Activated B cell treated with CpG ODN at 0.5 μM for 24 hours (primary cell): ENCODE measurements around the gene MLH1. TPM values are rescaled to one million over a fixed set of nuclear protein-coding genes. Genes with fewer than 3 reads are reported as not detected.
A peak's percentile ranks its signal among the peaks of the same experiment; 100 is the strongest.
"Not testable (repeated sequence)": the region's sequence is repeated elsewhere in the genome, so short reads cannot be mapped to it uniquely, and the experiment has no call there.

Experiments used
- ATAC-seq: fragments of 200-7000 bp; cut with Tn5 transposase; one replicate; pipeline ENCODE4 v1.10.0; 2021; ENCODE audit warnings: low read depth, mild to moderate bottlenecking, moderate library complexity
- CTCF ChIA-PET: fragments of 350-600 bp; sonication (Branson Sonifier 250); formaldehyde crosslinking; loops from one replicate; lab custom pipeline; 2021; ENCODE audit warnings: antibody characterized with exemption; lab: Charles Lee
- POLR2A ChIA-PET: fragments of 350-600 bp; sonication (Branson Sonifier 250); formaldehyde crosslinking; loops from one replicate; lab custom pipeline; 2021; ENCODE audit warnings: antibody characterized with exemption; lab: Charles Lee
- DNase-seq: peaks from one replicate; pipeline ENCODE4 v3.0.0; 2022
- H3K27ac Mint-ChIP-seq: one replicate; pipeline ENCODE4 v1.8.0; 2020; ENCODE audit warnings: mixed read lengths
- H3K27me3 Mint-ChIP-seq: one replicate; pipeline ENCODE4 v1.8.0; 2021; ENCODE audit warnings: mixed read lengths
- H3K36me3 Mint-ChIP-seq: one replicate; pipeline ENCODE4 v1.8.0; 2021; ENCODE audit warnings: low read depth, mixed read lengths
- H3K4me1 Mint-ChIP-seq: one replicate; pipeline ENCODE4 v1.8.0; 2021; ENCODE audit warnings: mixed read lengths
- H3K4me3 Mint-ChIP-seq: one replicate; pipeline ENCODE4 v1.8.0; 2020; ENCODE audit warnings: mild to moderate bottlenecking, mixed read lengths
- H3K9me3 Mint-ChIP-seq: one replicate; pipeline ENCODE4 v1.8.0; 2020; ENCODE audit warnings: mixed read lengths
- intact Hi-C: fragments of 100-400 bp; cut with micrococcal nuclease; formaldehyde crosslinking; loops from one replicate; pipeline ENCODE4 v1.15.1; 2024
- total RNA-seq: library from RNA; stranded (reverse); gene quantifications from 2 replicates; pipeline ENCODE4 v1.2.3, GENCODE V29; 2022
- TF ChIP-seq, protein P1 (sequence below): fragments of 200-600 bp; IDR thresholded peaks from one replicate; pipeline ENCODE4 v1.8.0; 2022; ENCODE audit warnings: antibody characterized with exemption, mild to moderate bottlenecking

MLH1 gene
- total RNA-seq, 1 donor from 2014 or later: 46.2 TPM

- TF ChIP-seq, protein P1, sequence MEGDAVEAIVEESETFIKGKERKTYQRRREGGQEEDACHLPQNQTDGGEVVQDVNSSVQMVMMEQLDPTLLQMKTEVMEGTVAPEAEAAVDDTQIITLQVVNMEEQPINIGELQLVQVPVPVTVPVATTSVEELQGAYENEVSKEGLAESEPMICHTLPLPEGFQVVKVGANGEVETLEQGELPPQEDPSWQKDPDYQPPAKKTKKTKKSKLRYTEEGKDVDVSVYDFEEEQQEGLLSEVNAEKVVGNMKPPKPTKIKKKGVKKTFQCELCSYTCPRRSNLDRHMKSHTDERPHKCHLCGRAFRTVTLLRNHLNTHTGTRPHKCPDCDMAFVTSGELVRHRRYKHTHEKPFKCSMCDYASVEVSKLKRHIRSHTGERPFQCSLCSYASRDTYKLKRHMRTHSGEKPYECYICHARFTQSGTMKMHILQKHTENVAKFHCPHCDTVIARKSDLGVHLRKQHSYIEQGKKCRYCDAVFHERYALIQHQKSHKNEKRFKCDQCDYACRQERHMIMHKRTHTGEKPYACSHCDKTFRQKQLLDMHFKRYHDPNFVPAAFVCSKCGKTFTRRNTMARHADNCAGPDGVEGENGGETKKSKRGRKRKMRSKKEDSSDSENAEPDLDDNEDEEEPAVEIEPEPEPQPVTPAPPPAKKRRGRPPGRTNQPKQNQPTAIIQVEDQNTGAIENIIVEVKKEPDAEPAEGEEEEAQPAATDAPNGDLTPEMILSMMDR: no peak
- Mint-ChIP-seq H3K4me3 (no peak overlapping the region), H3K27ac (no peak overlapping the region), H3K4me1 (peaks cover 19% of the 10 kb centered on the region), H3K9me3 (no peaks in the 10 kb centered on the region), H3K36me3 (peaks cover 82% of the 10 kb centered on the region), H3K27me3 (no peaks in the 10 kb centered on the region)
- DNase-seq (no peak), ATAC-seq (no peak)
- ChIA-PET POLR2A (no interaction called here), CTCF (no interaction called here)
- intact Hi-C loops: no loop called here
Observed at GRCh38 chr3:37052860-37053259, 59.5 kb downstream of the MLH1 start.

- no peak for ATAC-seq
- intact Hi-C loops: no loop called here
- POLR2A ChIA-PET: no interaction called here
- H3K4me1 Mint-ChIP-seq: peaks cover 19% of the 10 kb centered on the region
- no peak overlapping the region for H3K4me3 Mint-ChIP-seq
- CTCF ChIA-PET: no interaction called here
- no peak for DNase-seq
- peaks cover 81% of the 10 kb centered on the region for H3K36me3 Mint-ChIP-seq
- H3K27ac Mint-ChIP-seq: no peak overlapping the region
- H3K27me3 Mint-ChIP-seq: no peaks in the 10 kb centered on the region
- TF ChIP-seq, protein P1: no peak
- H3K9me3 Mint-ChIP-seq: no peaks in the 10 kb centered on the region
Observed at GRCh38 chr3:37053337-37053736, 60.0 kb downstream of the MLH1 start.

DNA sequence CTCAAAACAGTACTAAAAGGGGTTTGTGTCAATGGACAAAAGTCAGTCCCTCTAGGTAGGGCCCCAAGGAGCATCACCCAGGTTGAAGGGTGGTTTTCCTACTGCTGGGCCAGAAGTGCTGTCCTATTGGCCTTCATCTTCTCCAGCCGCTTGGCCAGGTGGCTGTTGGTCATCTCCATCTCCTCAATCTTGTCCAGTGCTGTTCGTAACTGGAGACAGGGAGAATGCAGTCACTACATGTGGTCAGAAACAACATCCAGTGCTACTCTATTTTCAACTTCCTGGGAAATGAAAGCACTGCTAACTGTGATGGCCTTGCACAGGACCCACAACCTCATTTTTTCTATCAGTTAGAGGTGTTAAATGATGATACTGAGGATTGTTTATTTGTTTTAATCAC is 60.4 kb downstream of the MLH1 start:
- CTCF ChIA-PET: no interaction called here
- Mint-ChIP-seq H3K4me1 (peaks cover 19% of the 10 kb centered on the region), H3K27me3 (no peaks in the 10 kb centered on the region), H3K36me3 (peaks cover 79% of the 10 kb centered on the region), H3K27ac (no peak overlapping the region), H3K4me3 (no peak overlapping the region), H3K9me3 (no peaks in the 10 kb centered on the region)
- POLR2A ChIA-PET: no interaction called here
- DNase-seq: no peak
- no peak for ATAC-seq
- TF ChIP-seq, protein P1: no peak
- intact Hi-C loops: loop anchor here (1.0 kb wide), 1 partner anchor 60 kb away; the partner anchor contains the start of genes EPM2AIP1 and MLH1

- peak; percentile 78 for ATAC-seq
- intact Hi-C loops: loop anchor here (1.0 kb wide), 1 partner anchor 61 kb away; the partner anchor contains the start of genes EPM2AIP1 and MLH1
- H3K4me1 Mint-ChIP-seq: peaks cover 19% of the 10 kb centered on the region
Observed at GRCh38 chr3:37054370-37054769, 61.1 kb downstream of the MLH1 start.

GRCh38 chr3:37055077-37055476 is 61.8 kb downstream of the MLH1 start:
- POLR2A ChIA-PET, intact Hi-C loops, DNase-seq, H3K27me3 Mint-ChIP-seq, H3K4me3 Mint-ChIP-seq, ATAC-seq, CTCF ChIA-PET, H3K9me3 Mint-ChIP-seq: not testable (repeated sequence)
- peaks cover 74% of the 10 kb centered on the region for H3K36me3 Mint-ChIP-seq
- peak overlapping the region; percentile 18 for H3K27ac Mint-ChIP-seq
- peaks cover 19% of the 10 kb centered on the region for H3K4me1 Mint-ChIP-seq

More at GRCh38 chr3:37054370-37054769, 61.1 kb downstream of the MLH1 start:
- ChIA-PET CTCF (no interaction called here), POLR2A (interaction anchor here (0.6 kb wide), 1 partner anchor 105 kb away, joined by 3 read pairs; no protein-coding TSS in a partner anchor)
- TF ChIP-seq, protein P1: no peak
- peaks cover 76% of the 10 kb centered on the region for H3K36me3 Mint-ChIP-seq
- H3K27me3 Mint-ChIP-seq: no peaks in the 10 kb centered on the region
- no peak overlapping the region for H3K4me3 Mint-ChIP-seq
- no peaks in the 10 kb centered on the region for H3K9me3 Mint-ChIP-seq
- peak overlapping the region; percentile 81 for H3K27ac Mint-ChIP-seq
- no peak for DNase-seq

- intact Hi-C loops: no loop called here
- CTCF ChIA-PET: no interaction called here
Observed at GRCh38 chr3:37056826-37057225, 63.5 kb downstream of the MLH1 start.

More at GRCh38 chr3:37056826-37057225, 63.5 kb downstream of the MLH1 start:
- Mint-ChIP-seq H3K36me3 (peaks cover 74% of the 10 kb centered on the region), H3K27ac (peak overlapping the region; percentile 6), H3K4me3 (no peak overlapping the region), H3K4me1 (peaks cover 19% of the 10 kb centered on the region), H3K9me3 (no peaks in the 10 kb centered on the region), H3K27me3 (no peaks in the 10 kb centered on the region)
- no peak for ATAC-seq
- POLR2A ChIA-PET: no interaction called here
- TF ChIP-seq, protein P1: no peak
- no peak for DNase-seq
